ENCODE results near the gene RNPS1.

Gene RNPS1

DNA sequence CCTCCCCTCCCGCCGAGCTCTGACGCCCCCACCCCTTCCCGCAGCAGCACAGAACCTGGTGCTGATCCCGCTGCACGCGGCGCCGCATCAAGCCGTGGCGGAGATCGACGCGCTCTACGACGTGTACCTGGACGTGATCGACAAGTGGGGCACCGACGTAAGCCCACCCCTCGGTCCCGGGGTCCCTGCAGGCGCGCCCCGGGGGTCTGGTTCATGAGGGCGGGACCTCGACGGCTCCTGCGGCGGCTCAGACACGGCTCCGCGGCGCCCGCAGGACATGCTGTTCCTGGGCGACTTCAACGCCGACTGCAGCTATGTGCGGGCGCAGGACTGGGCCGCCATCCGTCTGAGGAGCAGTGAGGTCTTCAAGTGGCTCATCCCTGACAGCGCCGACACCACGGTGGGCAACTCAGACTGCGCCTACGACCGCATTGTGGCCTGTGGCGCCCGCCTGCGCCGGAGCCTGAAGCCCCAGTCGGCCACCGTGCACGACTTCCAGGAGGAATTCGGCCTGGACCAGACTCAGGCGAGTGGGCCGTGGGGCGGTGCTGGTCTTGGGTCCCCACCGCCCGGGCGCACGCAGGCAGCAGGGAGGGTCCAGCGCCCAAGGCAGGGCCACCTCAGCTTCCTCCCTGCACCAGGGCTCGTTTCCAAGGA, 30.3 kb downstream of the RNPS1 start:
- no peak overlapping the region for H3K9ac ChIP-seq (ENCODE audit: low read length)
- H3K27ac ChIP-seq (ENCODE audit: low read length): no peak overlapping the region
- no peaks in the 10 kb centered on the region for H4K20me1 ChIP-seq (ENCODE audit: insufficient read depth, low read length)
- H3K36me3 ChIP-seq (replicated peaks; ENCODE audit: low read depth, low read length): peaks cover 19% of the 10 kb centered on the region
- H3K79me2 ChIP-seq (ENCODE audit: low read length): no peaks in the 10 kb centered on the region
- H3K4me3 ChIP-seq (ENCODE audit: low read length): no peak overlapping the region
- H3K4me2 ChIP-seq (ENCODE audit: low read length): no peak overlapping the region
- no peaks in the 10 kb centered on the region for H3K9me3 ChIP-seq (ENCODE audit: insufficient read depth, low read length)
- no peak overlapping the region for H2AFZ ChIP-seq (ENCODE audit: low read depth, low read length)
- H3K27me3 ChIP-seq (ENCODE audit: low read depth, low read length): no peaks in the 10 kb centered on the region
- no peak for TF ChIP-seq EZH2phosphoT487 (IDR thresholded peaks at IDR 0.05; ENCODE audit: low read depth)
- H3K4me1 ChIP-seq (ENCODE audit: low read length): no peaks in the 10 kb centered on the region

DNA sequence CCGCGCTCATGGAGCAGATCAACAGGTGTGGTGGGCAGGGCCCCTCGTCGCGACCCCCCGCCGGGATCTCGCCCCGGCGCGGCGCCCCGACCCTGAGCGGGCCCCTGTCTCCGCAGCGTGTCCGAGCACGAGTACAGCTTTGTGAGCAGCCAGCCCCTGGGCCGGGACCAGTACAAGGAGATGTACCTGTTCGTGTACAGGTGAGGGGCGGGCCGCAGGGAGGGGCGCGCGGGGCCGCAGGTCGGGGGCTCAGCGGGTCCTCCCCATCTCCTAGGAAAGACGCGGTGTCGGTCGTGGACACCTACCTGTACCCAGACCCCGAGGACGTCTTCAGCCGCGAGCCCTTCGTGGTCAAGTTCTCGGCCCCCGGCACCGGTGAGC, 30.8 kb downstream of the RNPS1 start:
- H3K36me3 ChIP-seq (replicated peaks; ENCODE audit: low read depth, low read length): peaks cover 19% of the 10 kb centered on the region
- H3K9ac ChIP-seq (ENCODE audit: low read length): no peak overlapping the region
- no peak overlapping the region for H3K4me3 ChIP-seq (ENCODE audit: low read length)
- no peaks in the 10 kb centered on the region for H3K79me2 ChIP-seq (ENCODE audit: low read length)
- no peak overlapping the region for H2AFZ ChIP-seq (ENCODE audit: low read depth, low read length)
- H4K20me1 ChIP-seq (ENCODE audit: insufficient read depth, low read length): no peaks in the 10 kb centered on the region
- no peaks in the 10 kb centered on the region for H3K9me3 ChIP-seq (ENCODE audit: insufficient read depth, low read length)
- H3K4me1 ChIP-seq (ENCODE audit: low read length): no peaks in the 10 kb centered on the region
- no peak overlapping the region for H3K27ac ChIP-seq (ENCODE audit: low read length)
- H3K4me2 ChIP-seq (ENCODE audit: low read length): no peak overlapping the region
- TF ChIP-seq EZH2phosphoT487 (IDR thresholded peaks at IDR 0.05; ENCODE audit: low read depth) (no peak), CTCF (IDR thresholded peaks at IDR 0.05; ENCODE audit: low read depth, low read length) (no peak)
- no peaks in the 10 kb centered on the region for H3K27me3 ChIP-seq (ENCODE audit: low read depth, low read length)

GRCh38 chr16:2236337-2237101, 31.4 kb downstream of the RNPS1 start, which contains the start of gene DNASE1L2:
Gene DNASE1L2, plus strand, starts transcription at chr16:2236444. Its CDS starts 373 bp downstream, at chr16:2236817.
- H3K27me3 ChIP-seq (ENCODE audit: low read depth, low read length): no peaks in the 10 kb centered on the region
- no peak within 1 kb of the TSS for H3K9ac ChIP-seq (ENCODE audit: low read length)
- H3K4me3 ChIP-seq (ENCODE audit: low read length): no peak within 1 kb of the TSS
- H3K79me2 ChIP-seq (ENCODE audit: low read length): no peaks in the 10 kb centered on the region
- TF ChIP-seq EZH2phosphoT487 (IDR thresholded peaks at IDR 0.05; ENCODE audit: low read depth) (no peak), CTCF (IDR thresholded peaks at IDR 0.05; ENCODE audit: low read depth, low read length) (no peak)
- no peak within 1 kb of the TSS for H3K4me2 ChIP-seq (ENCODE audit: low read length)
- no peaks in the 10 kb centered on the region for H4K20me1 ChIP-seq (ENCODE audit: insufficient read depth, low read length)
- no peak within 1 kb of the TSS for H2AFZ ChIP-seq (ENCODE audit: low read depth, low read length)
- no peaks in the 10 kb centered on the region for H3K4me1 ChIP-seq (ENCODE audit: low read length)
- H3K27ac ChIP-seq (ENCODE audit: low read length): no peak within 1 kb of the TSS
- H3K9me3 ChIP-seq (ENCODE audit: insufficient read depth, low read length): no peaks in the 10 kb centered on the region
- peaks cover 21% of the 10 kb centered on the region for H3K36me3 ChIP-seq (replicated peaks; ENCODE audit: low read depth, low read length)

- no peaks in the 10 kb centered on the region for H4K20me1 ChIP-seq (ENCODE audit: insufficient read depth, low read length)
- no peaks in the 10 kb centered on the region for H3K79me2 ChIP-seq (ENCODE audit: low read length)
- no peaks in the 10 kb centered on the region for H3K9me3 ChIP-seq (ENCODE audit: insufficient read depth, low read length)
- H3K4me2 ChIP-seq (ENCODE audit: low read length): no peak overlapping the region
- no peak overlapping the region for H2AFZ ChIP-seq (ENCODE audit: low read depth, low read length)
- no peak overlapping the region for H3K9ac ChIP-seq (ENCODE audit: low read length)
- no peak overlapping the region for H3K4me3 ChIP-seq (ENCODE audit: low read length)
- H3K36me3 ChIP-seq (replicated peaks; ENCODE audit: low read depth, low read length): peaks cover 23% of the 10 kb centered on the region
- no peak for TF ChIP-seq EZH2phosphoT487 (IDR thresholded peaks at IDR 0.05; ENCODE audit: low read depth)
- no peak for TF ChIP-seq CTCF (IDR thresholded peaks at IDR 0.05; ENCODE audit: low read depth, low read length)
- H3K4me1 ChIP-seq (ENCODE audit: low read length): no peaks in the 10 kb centered on the region
- H3K27me3 ChIP-seq (ENCODE audit: low read depth, low read length): no peaks in the 10 kb centered on the region
- H3K27ac ChIP-seq (ENCODE audit: low read length): no peak overlapping the region
Measured at GRCh38 chr16:2235695-2236336, 32.1 kb downstream of the RNPS1 start.

Measured in OCI-LY3 (cell line).